GM23338 (cell line): Measurements from ENCODE around the gene AMBRA1. TPM values are rescaled to one million over a fixed set of nuclear protein-coding genes. Genes with fewer than 3 reads are reported as not detected.

Source experiments
- ATAC-seq: fragments of 200-7000 bp; cut with Tn5 transposase; 3 replicates; pipeline ENCODE4 v1.9.1; 2020
- DNase-seq: peaks from one replicate; pipeline ENCODE4 v3.0.0-alpha.2; 2015; ENCODE audit warnings: low spot score
- H2AFZ ChIP-seq: fragments of 200-600 bp; sonication (generic); 2 replicates; pipeline ENCODE4 v1.8.0; 2016; ENCODE audit warnings: antibody characterized with exemption, mild to moderate bottlenecking, moderate library complexity
- H3F3A ChIP-seq: fragments of 200-600 bp; sonication (generic); replicated peaks from 2 replicates; pipeline ENCODE4 v1.8.0; 2017; ENCODE audit warnings: antibody characterized with exemption, mixed run types, low read depth
- H3K27ac ChIP-seq: fragments of 200-600 bp; sonication (generic); 2 replicates; pipeline ENCODE4 v1.6.1; 2016; ENCODE audit warnings: low read depth
- H3K27me3 ChIP-seq: fragments of 200-600 bp; sonication (generic); 2 replicates; pipeline ENCODE4 v1.8.0; 2016; ENCODE audit warnings: mild to moderate bottlenecking, mixed run types, moderate library complexity; ENCODE audit not compliant: insufficient read depth
- H3K36me3 ChIP-seq: fragments of 200-600 bp; sonication (generic); 2 replicates; pipeline ENCODE4 v1.8.0; 2016; ENCODE audit warnings: mild to moderate bottlenecking; ENCODE audit not compliant: insufficient read depth
- H3K4me1 ChIP-seq: fragments of 200-600 bp; sonication (generic); 2 replicates; pipeline ENCODE4 v1.8.0; 2016; ENCODE audit warnings: mild to moderate bottlenecking, moderate library complexity; ENCODE audit not compliant: insufficient read depth
- H3K4me2 ChIP-seq: fragments of 200-600 bp; sonication (generic); 2 replicates; pipeline ENCODE4 v1.7.1; 2017; ENCODE audit warnings: mixed run types
- H3K4me3 ChIP-seq: fragments of 200-600 bp; sonication (generic); 2 replicates; pipeline ENCODE4 v1.6.1; 2016; ENCODE audit warnings: mixed run types
- H3K79me2 ChIP-seq: fragments of 200-600 bp; sonication (generic); replicated peaks from 2 replicates; pipeline ENCODE4 v1.8.0; 2017; ENCODE audit warnings: mild to moderate bottlenecking; ENCODE audit not compliant: insufficient read depth
- H3K9me2 ChIP-seq: fragments of 200-600 bp; sonication (generic); 2 replicates; pipeline ENCODE4 v1.8.0; 2017; ENCODE audit not compliant: insufficient read depth
- H4K20me1 ChIP-seq: fragments of 200-600 bp; sonication (generic); replicated peaks from 2 replicates; pipeline ENCODE4 v1.8.0; 2017; ENCODE audit warnings: mild to moderate bottlenecking; ENCODE audit not compliant: insufficient read depth
- H3K27ac Mint-ChIP-seq: 2 replicates; pipeline ENCODE4 v1.8.0; 2020; ENCODE audit warnings: inconsistent platforms, mild to moderate bottlenecking, moderate library complexity, mixed read lengths
- H3K27me3 Mint-ChIP-seq: 3 replicates; pipeline ENCODE4 v1.8.0; 2022; ENCODE audit warnings: low read depth, mild to moderate bottlenecking, moderate library complexity, mixed read lengths, inconsistent platforms; ENCODE audit not compliant: insufficient read depth, poor library complexity
- H3K36me3 Mint-ChIP-seq: 3 replicates; pipeline ENCODE4 v1.8.0; 2021; ENCODE audit warnings: low read depth, mild to moderate bottlenecking, inconsistent platforms, moderate library complexity, mixed read lengths
- H3K4me1 Mint-ChIP-seq: 3 replicates; pipeline ENCODE4 v1.8.0; 2020; ENCODE audit warnings: mild to moderate bottlenecking, inconsistent platforms, mixed read lengths
- H3K4me3 Mint-ChIP-seq: 3 replicates; pipeline ENCODE4 v1.8.0; 2021; ENCODE audit warnings: moderate library complexity, mild to moderate bottlenecking, inconsistent platforms, mixed read lengths
- H3K9me3 Mint-ChIP-seq: 3 replicates; pipeline ENCODE4 v1.8.0; 2020; ENCODE audit warnings: moderate library complexity, mild to moderate bottlenecking, inconsistent platforms, mixed read lengths
- CREB1 ChIP-seq: fragments of 250-450 bp; sonication (Bioruptor Pico); IDR thresholded peaks from 2 replicates; pipeline ENCODE4 v1.5.0; 2020; ENCODE audit warnings: low read depth, mild to moderate bottlenecking, moderate library complexity
- EZH2 ChIP-seq: fragments of 200-600 bp; sonication (generic); IDR thresholded peaks from one replicate; pipeline ENCODE4 v1.8.0; 2017; ENCODE audit warnings: antibody characterized with exemption, mild to moderate bottlenecking, low read depth; ENCODE audit not compliant: unreplicated experiment
- EZH2phosphoT487 ChIP-seq: fragments of 200-600 bp; sonication (generic); IDR thresholded peaks from one replicate; pipeline ENCODE4 v1.8.1; 2018; ENCODE audit warnings: antibody characterized with exemption; ENCODE audit not compliant: unreplicated experiment
- JUNB ChIP-seq: IDR thresholded peaks from one replicate; pipeline ENCODE4 v1.6.1; 2016; ENCODE audit warnings: antibody characterized with exemption; ENCODE audit not compliant: unreplicated experiment
- NANOG ChIP-seq: IDR thresholded peaks from 2 replicates; pipeline ENCODE4 v1.6.1; 2016; ENCODE audit warnings: antibody characterized with exemption, borderline replicate concordance
- POLR2AphosphoS5 ChIP-seq: IDR thresholded peaks from 2 replicates; pipeline ENCODE4 v1.6.1; 2016; ENCODE audit warnings: antibody characterized with exemption, low read depth
- STAT1 ChIP-seq: IDR thresholded peaks from one replicate; pipeline ENCODE4 v1.6.1; 2016; ENCODE audit warnings: antibody characterized with exemption; ENCODE audit not compliant: unreplicated experiment
- ZNF114 ChIP-seq: fragments of 250-450 bp; sonication (Bioruptor Pico); IDR thresholded peaks from 2 replicates; pipeline ENCODE4 v1.5.0; 2020; ENCODE audit warnings: mild to moderate bottlenecking, moderate library complexity
- ZNF331 ChIP-seq: fragments of 250-450 bp; sonication (Bioruptor Pico); IDR thresholded peaks from 2 replicates; pipeline ENCODE4 v1.5.0; 2020; ENCODE audit warnings: low read depth, mild to moderate bottlenecking, moderate library complexity
- polyA plus RNA-seq: library from polyadenylated mRNA; unstranded; fragments of >200 nt; fragmentation: Nextera tagmentation; extraction: Ambion mirVana; gene quantifications from 2 replicates; pipeline ENCODE4 v1.2.1, GENCODE V29; 2016
- total RNA-seq: library from RNA; depleted of rRNA; stranded (reverse); fragments of >200 nt; shearing (Covaris generic); gene quantifications from 2 replicates; pipeline ENCODE4 v1.2.3, GENCODE V29; 2014
- TF ChIP-seq, protein P1 (sequence below), 2 experiments: fragments of 200-600 bp in 1 of 2; sonication (generic) in 1 of 2; conservative IDR thresholded peaks; 2 replicates each; pipeline versions ENCODE4 v1.5.1 to v1.6.1; 2016 to 2017; ENCODE audit warnings: antibody characterized with exemption in 2 of 2, low read depth in 2 of 2, mild to moderate bottlenecking in 2 of 2, moderate library complexity in 1 of 2
- TF ChIP-seq, protein P2 (sequence below): fragments of 250-450 bp; sonication (Bioruptor Pico); IDR thresholded peaks from 2 replicates; pipeline ENCODE4 v1.5.0; 2020; ENCODE audit warnings: mild to moderate bottlenecking, moderate library complexity
- TF ChIP-seq, protein P3 (sequence below): IDR thresholded peaks from 2 replicates; pipeline ENCODE4 v1.6.1; 2016; ENCODE audit warnings: antibody characterized with exemption
- TF ChIP-seq, protein P4 (sequence below): IDR thresholded peaks from one replicate; pipeline ENCODE4 v1.6.1; 2018; ENCODE audit warnings: antibody characterized with exemption; ENCODE audit not compliant: unreplicated experiment

AMBRA1 gene
- total and polyA plus RNA-seq, 2 experiments from 2014 or later, result 8.3 to 34.8 TPM

DNA sequence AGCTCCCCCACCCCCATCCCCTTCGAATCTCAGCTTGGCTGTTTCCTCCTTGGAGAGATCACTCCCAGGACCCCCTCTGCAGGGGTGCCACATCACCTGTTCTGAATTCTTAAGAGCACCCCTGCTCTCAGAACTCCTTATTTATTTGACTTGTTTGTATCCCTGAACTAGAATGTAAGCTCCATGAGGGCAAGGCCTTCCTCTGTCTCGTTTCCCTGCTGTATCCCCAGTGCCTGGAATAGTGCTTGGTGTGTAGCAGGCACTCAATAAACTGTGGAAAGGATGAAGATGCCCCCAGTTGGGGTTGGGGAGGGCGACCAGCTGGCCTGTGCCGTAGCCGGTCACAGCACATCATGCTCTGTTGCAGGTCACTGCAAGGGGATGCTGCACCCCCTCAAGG lies 216.0 kb downstream of the AMBRA1 start:
- Mint-ChIP-seq H3K4me3 (no peak overlapping the region; the same call in 2 of the 3 replicates), H3K9me3 (no peaks in the 10 kb centered on the region), H3K4me1 (peaks cover 11% of the 10 kb centered on the region; the same call in 2 of the 3 replicates), H3K36me3 (peaks cover 30% of the 10 kb centered on the region), H3K27ac (no peak overlapping the region), H3K27me3 (peaks cover 9% of the 10 kb centered on the region)
- H3K4me3 ChIP-seq, result no peak overlapping the region
- H3K36me3 ChIP-seq, result no peaks in the 10 kb centered on the region; the same call in 1 of the 2 replicates
- peaks cover 9% of the 10 kb centered on the region for H3K4me1 ChIP-seq
- H2AFZ ChIP-seq, result no peak overlapping the region
- no peak overlapping the region for H3K27ac ChIP-seq
- no peak for DNase-seq
- no peaks in the 10 kb centered on the region for H3K27me3 ChIP-seq
- TF ChIP-seq, protein P1, sequence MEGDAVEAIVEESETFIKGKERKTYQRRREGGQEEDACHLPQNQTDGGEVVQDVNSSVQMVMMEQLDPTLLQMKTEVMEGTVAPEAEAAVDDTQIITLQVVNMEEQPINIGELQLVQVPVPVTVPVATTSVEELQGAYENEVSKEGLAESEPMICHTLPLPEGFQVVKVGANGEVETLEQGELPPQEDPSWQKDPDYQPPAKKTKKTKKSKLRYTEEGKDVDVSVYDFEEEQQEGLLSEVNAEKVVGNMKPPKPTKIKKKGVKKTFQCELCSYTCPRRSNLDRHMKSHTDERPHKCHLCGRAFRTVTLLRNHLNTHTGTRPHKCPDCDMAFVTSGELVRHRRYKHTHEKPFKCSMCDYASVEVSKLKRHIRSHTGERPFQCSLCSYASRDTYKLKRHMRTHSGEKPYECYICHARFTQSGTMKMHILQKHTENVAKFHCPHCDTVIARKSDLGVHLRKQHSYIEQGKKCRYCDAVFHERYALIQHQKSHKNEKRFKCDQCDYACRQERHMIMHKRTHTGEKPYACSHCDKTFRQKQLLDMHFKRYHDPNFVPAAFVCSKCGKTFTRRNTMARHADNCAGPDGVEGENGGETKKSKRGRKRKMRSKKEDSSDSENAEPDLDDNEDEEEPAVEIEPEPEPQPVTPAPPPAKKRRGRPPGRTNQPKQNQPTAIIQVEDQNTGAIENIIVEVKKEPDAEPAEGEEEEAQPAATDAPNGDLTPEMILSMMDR (conservative IDR thresholded peaks at IDR 0.05; ENCODE audit: low read depth in 2 of 2), result no peak
- TF ChIP-seq CREB1 (no peak), JUNB (no peak), ZNF331 (CRISPR knock-in tag) (no peak), NANOG (no peak), POLR2AphosphoS5 (no peak), EZH2 (no peak), ZNF114 (no peak), EZH2phosphoT487 (no peak), STAT1 (no peak)
- TF ChIP-seq, protein P2, sequence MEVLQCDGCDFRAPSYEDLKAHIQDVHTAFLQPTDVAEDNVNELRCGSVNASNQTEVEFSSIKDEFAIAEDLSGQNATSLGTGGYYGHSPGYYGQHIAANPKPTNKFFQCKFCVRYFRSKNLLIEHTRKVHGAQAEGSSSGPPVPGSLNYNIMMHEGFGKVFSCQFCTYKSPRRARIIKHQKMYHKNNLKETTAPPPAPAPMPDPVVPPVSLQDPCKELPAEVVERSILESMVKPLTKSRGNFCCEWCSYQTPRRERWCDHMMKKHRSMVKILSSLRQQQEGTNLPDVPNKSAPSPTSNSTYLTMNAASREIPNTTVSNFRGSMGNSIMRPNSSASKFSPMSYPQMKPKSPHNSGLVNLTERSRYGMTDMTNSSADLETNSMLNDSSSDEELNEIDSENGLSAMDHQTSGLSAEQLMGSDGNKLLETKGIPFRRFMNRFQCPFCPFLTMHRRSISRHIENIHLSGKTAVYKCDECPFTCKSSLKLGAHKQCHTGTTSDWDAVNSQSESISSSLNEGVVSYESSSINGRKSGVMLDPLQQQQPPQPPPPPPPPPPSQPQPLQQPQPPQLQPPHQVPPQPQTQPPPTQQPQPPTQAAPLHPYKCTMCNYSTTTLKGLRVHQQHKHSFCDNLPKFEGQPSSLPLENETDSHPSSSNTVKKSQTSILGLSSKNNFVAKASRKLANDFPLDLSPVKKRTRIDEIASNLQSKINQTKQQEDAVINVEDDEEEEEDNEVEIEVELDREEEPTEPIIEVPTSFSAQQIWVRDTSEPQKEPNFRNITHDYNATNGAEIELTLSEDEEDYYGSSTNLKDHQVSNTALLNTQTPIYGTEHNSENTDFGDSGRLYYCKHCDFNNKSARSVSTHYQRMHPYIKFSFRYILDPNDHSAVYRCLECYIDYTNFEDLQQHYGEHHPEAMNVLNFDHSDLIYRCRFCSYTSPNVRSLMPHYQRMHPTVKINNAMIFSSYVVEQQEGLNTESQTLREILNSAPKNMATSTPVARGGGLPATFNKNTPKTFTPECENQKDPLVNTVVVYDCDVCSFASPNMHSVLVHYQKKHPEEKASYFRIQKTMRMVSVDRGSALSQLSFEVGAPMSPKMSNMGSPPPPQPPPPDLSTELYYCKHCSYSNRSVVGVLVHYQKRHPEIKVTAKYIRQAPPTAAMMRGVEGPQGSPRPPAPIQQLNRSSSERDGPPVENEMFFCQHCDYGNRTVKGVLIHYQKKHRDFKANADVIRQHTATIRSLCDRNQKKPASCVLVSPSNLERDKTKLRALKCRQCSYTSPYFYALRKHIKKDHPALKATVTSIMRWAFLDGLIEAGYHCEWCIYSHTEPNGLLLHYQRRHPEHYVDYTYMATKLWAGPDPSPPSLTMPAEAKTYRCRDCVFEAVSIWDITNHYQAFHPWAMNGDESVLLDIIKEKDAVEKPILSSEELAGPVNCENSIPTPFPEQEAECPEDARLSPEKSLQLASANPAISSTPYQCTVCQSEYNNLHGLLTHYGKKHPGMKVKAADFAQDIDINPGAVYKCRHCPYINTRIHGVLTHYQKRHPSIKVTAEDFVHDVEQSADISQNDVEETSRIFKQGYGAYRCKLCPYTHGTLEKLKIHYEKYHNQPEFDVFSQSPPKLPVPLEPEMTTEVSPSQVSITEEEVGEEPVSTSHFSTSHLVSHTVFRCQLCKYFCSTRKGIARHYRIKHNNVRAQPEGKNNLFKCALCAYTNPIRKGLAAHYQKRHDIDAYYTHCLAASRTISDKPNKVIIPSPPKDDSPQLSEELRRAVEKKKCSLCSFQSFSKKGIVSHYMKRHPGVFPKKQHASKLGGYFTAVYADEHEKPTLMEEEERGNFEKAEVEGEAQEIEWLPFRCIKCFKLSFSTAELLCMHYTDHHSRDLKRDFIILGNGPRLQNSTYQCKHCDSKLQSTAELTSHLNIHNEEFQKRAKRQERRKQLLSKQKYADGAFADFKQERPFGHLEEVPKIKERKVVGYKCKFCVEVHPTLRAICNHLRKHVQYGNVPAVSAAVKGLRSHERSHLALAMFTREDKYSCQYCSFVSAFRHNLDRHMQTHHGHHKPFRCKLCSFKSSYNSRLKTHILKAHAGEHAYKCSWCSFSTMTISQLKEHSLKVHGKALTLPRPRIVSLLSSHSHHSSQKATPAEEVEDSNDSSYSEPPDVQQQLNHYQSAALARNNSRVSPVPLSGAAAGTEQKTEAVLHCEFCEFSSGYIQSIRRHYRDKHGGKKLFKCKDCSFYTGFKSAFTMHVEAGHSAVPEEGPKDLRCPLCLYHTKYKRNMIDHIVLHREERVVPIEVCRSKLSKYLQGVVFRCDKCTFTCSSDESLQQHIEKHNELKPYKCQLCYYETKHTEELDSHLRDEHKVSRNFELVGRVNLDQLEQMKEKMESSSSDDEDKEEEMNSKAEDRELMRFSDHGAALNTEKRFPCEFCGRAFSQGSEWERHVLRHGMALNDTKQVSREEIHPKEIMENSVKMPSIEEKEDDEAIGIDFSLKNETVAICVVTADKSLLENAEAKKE, result no peak
- TF ChIP-seq, protein P3, sequence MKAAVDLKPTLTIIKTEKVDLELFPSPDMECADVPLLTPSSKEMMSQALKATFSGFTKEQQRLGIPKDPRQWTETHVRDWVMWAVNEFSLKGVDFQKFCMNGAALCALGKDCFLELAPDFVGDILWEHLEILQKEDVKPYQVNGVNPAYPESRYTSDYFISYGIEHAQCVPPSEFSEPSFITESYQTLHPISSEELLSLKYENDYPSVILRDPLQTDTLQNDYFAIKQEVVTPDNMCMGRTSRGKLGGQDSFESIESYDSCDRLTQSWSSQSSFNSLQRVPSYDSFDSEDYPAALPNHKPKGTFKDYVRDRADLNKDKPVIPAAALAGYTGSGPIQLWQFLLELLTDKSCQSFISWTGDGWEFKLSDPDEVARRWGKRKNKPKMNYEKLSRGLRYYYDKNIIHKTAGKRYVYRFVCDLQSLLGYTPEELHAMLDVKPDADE, result no peak
- TF ChIP-seq, protein P4, sequence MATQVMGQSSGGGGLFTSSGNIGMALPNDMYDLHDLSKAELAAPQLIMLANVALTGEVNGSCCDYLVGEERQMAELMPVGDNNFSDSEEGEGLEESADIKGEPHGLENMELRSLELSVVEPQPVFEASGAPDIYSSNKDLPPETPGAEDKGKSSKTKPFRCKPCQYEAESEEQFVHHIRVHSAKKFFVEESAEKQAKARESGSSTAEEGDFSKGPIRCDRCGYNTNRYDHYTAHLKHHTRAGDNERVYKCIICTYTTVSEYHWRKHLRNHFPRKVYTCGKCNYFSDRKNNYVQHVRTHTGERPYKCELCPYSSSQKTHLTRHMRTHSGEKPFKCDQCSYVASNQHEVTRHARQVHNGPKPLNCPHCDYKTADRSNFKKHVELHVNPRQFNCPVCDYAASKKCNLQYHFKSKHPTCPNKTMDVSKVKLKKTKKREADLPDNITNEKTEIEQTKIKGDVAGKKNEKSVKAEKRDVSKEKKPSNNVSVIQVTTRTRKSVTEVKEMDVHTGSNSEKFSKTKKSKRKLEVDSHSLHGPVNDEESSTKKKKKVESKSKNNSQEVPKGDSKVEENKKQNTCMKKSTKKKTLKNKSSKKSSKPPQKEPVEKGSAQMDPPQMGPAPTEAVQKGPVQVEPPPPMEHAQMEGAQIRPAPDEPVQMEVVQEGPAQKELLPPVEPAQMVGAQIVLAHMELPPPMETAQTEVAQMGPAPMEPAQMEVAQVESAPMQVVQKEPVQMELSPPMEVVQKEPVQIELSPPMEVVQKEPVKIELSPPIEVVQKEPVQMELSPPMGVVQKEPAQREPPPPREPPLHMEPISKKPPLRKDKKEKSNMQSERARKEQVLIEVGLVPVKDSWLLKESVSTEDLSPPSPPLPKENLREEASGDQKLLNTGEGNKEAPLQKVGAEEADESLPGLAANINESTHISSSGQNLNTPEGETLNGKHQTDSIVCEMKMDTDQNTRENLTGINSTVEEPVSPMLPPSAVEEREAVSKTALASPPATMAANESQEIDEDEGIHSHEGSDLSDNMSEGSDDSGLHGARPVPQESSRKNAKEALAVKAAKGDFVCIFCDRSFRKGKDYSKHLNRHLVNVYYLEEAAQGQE, result no peak
- no peak overlapping the region for H3K4me2 ChIP-seq
- peaks cover 4% of the 10 kb centered on the region; the same call in 1 of the 2 replicates for H4K20me1 ChIP-seq
- no peaks in the 10 kb centered on the region for H3K9me2 ChIP-seq
- no peak for ATAC-seq
- no peaks in the 10 kb centered on the region for H3K79me2 ChIP-seq
- peaks cover 26% of the 10 kb centered on the region for H3F3A ChIP-seq
